ENCODE results near the gene GCLC. TPM values are rescaled to one million over a fixed set of nuclear protein-coding genes. Genes with fewer than 3 reads are reported as not detected.

GCLC gene
- total RNA-seq, 1 experiment from 2014 or later = 47.1 TPM

DNA sequence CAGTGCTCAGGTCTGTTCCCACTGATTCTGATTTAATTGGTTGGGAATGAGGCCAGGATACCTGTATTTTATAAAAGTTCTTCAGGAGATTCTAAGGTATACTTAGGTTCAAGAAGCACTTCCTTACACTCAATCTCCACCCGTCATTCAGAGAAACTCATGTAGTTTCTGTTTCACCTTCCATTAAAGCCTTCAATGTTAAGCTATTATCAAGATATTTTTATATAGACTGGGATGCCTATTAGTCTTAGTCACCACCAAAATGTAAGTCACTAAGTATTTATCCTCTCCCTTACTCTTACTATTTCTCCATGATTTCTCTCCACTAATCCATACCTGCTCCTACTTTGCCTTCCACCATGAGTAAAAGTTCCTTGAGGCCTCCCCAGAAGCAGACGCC lies 38.1 kb upstream of the GCLC start:
- peaks cover 7% of the 10 kb centered on the region for H3K4me1 Mint-ChIP-seq
- no peak overlapping the region for H3K4me3 Mint-ChIP-seq
- H3K36me3 Mint-ChIP-seq = no peaks in the 10 kb centered on the region
- ATAC-seq (no peak), DNase-seq (ENCODE audit: low spot score) (no peak)
- ChIA-PET POLR2A (no interaction called here), CTCF (no interaction called here)
- no peaks in the 10 kb centered on the region; the same call in 1 of the 2 replicates for H3K9me3 Mint-ChIP-seq
- no peak overlapping the region for H3K27ac Mint-ChIP-seq
- no peaks in the 10 kb centered on the region for H3K27me3 Mint-ChIP-seq (ENCODE audit: low read depth)
- TF ChIP-seq FOXK1 (CRISPR knock-in tag; IDR thresholded peaks at IDR 0.05) (no peak), ZNF317 (CRISPR knock-in tag; IDR thresholded peaks at IDR 0.05; ENCODE audit: borderline replicate concordance, low read depth) (no peak), ZNF512 (CRISPR knock-in tag; IDR thresholded peaks at IDR 0.05; ENCODE audit: borderline replicate concordance) (no peak), IRF2 (CRISPR knock-in tag; IDR thresholded peaks at IDR 0.05; ENCODE audit: borderline replicate concordance, low read depth) (no peak), ZNF423 (CRISPR knock-in tag; IDR thresholded peaks at IDR 0.05) (no peak), PRRX2 (CRISPR knock-in tag; IDR thresholded peaks at IDR 0.05) (no peak), ZSCAN18 (CRISPR knock-in tag; IDR thresholded peaks at IDR 0.05) (no peak), ELF4 (CRISPR knock-in tag; IDR thresholded peaks at IDR 0.05; ENCODE audit: low read depth) (no peak), NFE2L1 (CRISPR knock-in tag; IDR thresholded peaks at IDR 0.05) (no peak), NFYB (CRISPR knock-in tag; conservative IDR thresholded peaks at IDR 0.05; ENCODE audit: low read depth) (no peak), E2F5 (CRISPR knock-in tag; IDR thresholded peaks at IDR 0.05) (no peak), ZNF138 (CRISPR knock-in tag; conservative IDR thresholded peaks at IDR 0.05) (no peak), MYBL2 (CRISPR knock-in tag; IDR thresholded peaks at IDR 0.05) (no peak)

- ChIA-PET CTCF (no interaction called here), POLR2A (no interaction called here)
- Mint-ChIP-seq H3K27me3 (ENCODE audit: low read depth) (no peaks in the 10 kb centered on the region), H3K4me1 (peaks cover 2% of the 10 kb centered on the region; the same call in 1 of the 2 replicates), H3K9me3 (no peaks in the 10 kb centered on the region), H3K27ac (no peak overlapping the region), H3K36me3 (no peaks in the 10 kb centered on the region), H3K4me3 (no peak overlapping the region)
- no peak for TF ChIP-seq NR1H2 (CRISPR knock-in tag; IDR thresholded peaks at IDR 0.05)
- ATAC-seq = no peak
- no peak for DNase-seq (ENCODE audit: low spot score)
Measured at GRCh38 chr6:53581856-53582255, 37.0 kb upstream of the GCLC start.

DNA sequence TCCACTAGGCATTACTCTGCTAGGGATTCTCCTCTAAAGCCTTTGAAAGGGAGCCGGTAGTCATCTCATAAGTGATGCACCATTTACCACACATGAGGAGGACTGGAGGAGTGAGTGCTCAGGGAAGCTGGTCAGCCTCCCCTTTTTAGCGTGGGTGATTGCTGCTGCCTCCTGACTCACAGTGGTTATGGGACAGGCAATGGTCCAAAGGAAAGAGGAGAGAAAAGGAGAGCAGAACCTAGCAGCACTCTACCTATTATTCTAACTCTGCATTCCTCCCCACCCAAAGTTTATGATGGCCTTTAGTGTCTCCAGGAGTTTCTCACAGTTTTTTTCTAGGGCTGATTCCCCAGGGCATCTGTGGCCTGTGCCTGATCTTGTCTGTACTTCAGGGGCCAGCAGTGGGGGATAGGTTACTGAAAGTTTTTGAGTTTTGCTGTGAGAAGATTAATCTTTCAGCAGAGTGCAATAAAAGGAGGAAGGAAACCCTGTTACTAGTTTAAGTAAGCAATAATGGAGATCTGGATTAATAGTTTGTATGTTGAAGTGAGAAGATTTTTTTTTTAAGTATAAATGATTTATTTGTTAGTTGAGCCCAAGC lies 36.4 kb upstream of the GCLC start:
- ATAC-seq = no peak

GRCh38 chr6:53579338-53579737 lies 34.4 kb upstream of the GCLC start:
- Mint-ChIP-seq H3K4me3 (no peak overlapping the region), H3K36me3 (no peaks in the 10 kb centered on the region), H3K9me3 (0 out of 2 replicates have a peak, but pooled peaks cover 4% of the 10 kb centered on the region), H3K4me1 (peaks cover 2% of the 10 kb centered on the region; the same call in 1 of the 2 replicates), H3K27ac (no peak overlapping the region), H3K27me3 (ENCODE audit: low read depth) (no peaks in the 10 kb centered on the region)
- CTCF ChIA-PET = no interaction called here
- DNase-seq (ENCODE audit: low spot score) (no peak), ATAC-seq (no peak)
- POLR2A ChIA-PET = no interaction called here
- TF ChIP-seq, protein P1, sequence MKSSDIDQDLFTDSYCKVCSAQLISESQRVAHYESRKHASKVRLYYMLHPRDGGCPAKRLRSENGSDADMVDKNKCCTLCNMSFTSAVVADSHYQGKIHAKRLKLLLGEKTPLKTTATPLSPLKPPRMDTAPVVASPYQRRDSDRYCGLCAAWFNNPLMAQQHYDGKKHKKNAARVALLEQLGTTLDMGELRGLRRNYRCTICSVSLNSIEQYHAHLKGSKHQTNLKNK (CRISPR knock-in tag; IDR thresholded peaks at IDR 0.05) = no peak
- TF ChIP-seq SMAD3 (CRISPR knock-in tag; IDR thresholded peaks at IDR 0.05; ENCODE audit: borderline replicate concordance) = no peak
- TF ChIP-seq, protein P2, sequence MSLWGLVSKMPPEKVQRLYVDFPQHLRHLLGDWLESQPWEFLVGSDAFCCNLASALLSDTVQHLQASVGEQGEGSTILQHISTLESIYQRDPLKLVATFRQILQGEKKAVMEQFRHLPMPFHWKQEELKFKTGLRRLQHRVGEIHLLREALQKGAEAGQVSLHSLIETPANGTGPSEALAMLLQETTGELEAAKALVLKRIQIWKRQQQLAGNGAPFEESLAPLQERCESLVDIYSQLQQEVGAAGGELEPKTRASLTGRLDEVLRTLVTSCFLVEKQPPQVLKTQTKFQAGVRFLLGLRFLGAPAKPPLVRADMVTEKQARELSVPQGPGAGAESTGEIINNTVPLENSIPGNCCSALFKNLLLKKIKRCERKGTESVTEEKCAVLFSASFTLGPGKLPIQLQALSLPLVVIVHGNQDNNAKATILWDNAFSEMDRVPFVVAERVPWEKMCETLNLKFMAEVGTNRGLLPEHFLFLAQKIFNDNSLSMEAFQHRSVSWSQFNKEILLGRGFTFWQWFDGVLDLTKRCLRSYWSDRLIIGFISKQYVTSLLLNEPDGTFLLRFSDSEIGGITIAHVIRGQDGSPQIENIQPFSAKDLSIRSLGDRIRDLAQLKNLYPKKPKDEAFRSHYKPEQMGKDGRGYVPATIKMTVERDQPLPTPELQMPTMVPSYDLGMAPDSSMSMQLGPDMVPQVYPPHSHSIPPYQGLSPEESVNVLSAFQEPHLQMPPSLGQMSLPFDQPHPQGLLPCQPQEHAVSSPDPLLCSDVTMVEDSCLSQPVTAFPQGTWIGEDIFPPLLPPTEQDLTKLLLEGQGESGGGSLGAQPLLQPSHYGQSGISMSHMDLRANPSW (CRISPR knock-in tag; conservative IDR thresholded peaks at IDR 0.05; ENCODE audit: low read depth) = no peak
- no peak for TF ChIP-seq ZNF317 (CRISPR knock-in tag; IDR thresholded peaks at IDR 0.05; ENCODE audit: borderline replicate concordance, low read depth)
- TF ChIP-seq MXD4 (CRISPR knock-in tag; IDR thresholded peaks at IDR 0.05; ENCODE audit: borderline replicate concordance) = no peak
- no peak for TF ChIP-seq TP53 (CRISPR knock-in tag; IDR thresholded peaks at IDR 0.05)
- no peak for TF ChIP-seq NFYB (CRISPR knock-in tag; conservative IDR thresholded peaks at IDR 0.05; ENCODE audit: low read depth)
- TF ChIP-seq ZNF396 (CRISPR knock-in tag; IDR thresholded peaks at IDR 0.05; ENCODE audit: borderline replicate concordance) = no peak

More for the DNA sequence above, 36.4 kb upstream of the GCLC start:
- DNase-seq (ENCODE audit: low spot score) = no peak
- H3K27ac Mint-ChIP-seq = no peak overlapping the region
- CTCF ChIA-PET = no interaction called here
- H3K4me3 Mint-ChIP-seq = no peak overlapping the region
- H3K27me3 Mint-ChIP-seq (ENCODE audit: low read depth) = no peaks in the 10 kb centered on the region
- no peaks in the 10 kb centered on the region for H3K9me3 Mint-ChIP-seq
- H3K4me1 Mint-ChIP-seq = peaks cover 2% of the 10 kb centered on the region; the same call in 1 of the 2 replicates
- POLR2A ChIA-PET = interaction anchor here (0.5 kb wide), 1 partner anchor 11 kb away, joined by 3 read pairs; no protein-coding TSS in a partner anchor
- TF ChIP-seq ZNF263 (CRISPR knock-in tag; IDR thresholded peaks at IDR 0.05; ENCODE audit: low read depth) (peak; percentile 26; the same call in 1 of the 2 replicates), CREM (CRISPR knock-in tag; IDR thresholded peaks at IDR 0.05) (no peak)
- no peaks in the 10 kb centered on the region for H3K36me3 Mint-ChIP-seq

All from WTC11 (cell line).